AG08396 (cell line): ENCODE data around the gene CTAGE6.
"Not testable (repeated sequence)": the region's sequence is repeated elsewhere in the genome, so short reads cannot be mapped to it uniquely, and the experiment has no call there.

Experiments used
- DNase-seq: peaks from one replicate; pipeline ENCODE4 v3.0.0; 2012; ENCODE audit warnings: low spot score, mixed read lengths

Gene CTAGE6

DNA sequence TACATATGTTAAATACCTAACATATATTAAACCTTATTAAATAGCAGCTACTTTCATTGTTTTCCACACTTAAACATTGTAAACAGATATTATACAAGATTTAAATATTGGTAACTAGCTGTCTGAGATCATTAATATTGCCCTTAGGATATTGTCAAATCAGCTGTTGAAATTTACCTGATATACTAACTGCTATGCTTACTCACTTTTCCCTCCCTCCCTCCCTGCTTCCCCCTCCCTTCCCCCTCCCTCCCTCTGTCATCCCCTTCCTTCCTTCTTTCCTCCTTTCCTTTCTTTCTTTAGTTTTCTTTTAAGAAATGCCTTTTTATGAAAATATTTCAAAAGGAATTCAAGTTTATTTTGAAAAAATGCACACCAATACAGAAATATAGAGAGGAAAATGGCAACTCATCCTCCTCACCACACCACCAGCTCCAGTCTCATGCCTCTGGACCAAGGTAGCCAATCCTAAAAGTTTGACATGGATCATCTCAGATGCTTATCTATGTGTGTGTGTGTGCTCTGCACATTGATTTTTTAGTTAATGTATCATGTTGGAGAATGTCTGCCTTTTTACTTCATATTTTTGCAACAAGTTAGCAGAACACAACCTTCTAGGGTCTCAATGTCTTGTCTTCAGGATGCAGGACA lies 41.8 kb downstream of the CTAGE6 start:
- DNase-seq, result not testable (repeated sequence)

DNA sequence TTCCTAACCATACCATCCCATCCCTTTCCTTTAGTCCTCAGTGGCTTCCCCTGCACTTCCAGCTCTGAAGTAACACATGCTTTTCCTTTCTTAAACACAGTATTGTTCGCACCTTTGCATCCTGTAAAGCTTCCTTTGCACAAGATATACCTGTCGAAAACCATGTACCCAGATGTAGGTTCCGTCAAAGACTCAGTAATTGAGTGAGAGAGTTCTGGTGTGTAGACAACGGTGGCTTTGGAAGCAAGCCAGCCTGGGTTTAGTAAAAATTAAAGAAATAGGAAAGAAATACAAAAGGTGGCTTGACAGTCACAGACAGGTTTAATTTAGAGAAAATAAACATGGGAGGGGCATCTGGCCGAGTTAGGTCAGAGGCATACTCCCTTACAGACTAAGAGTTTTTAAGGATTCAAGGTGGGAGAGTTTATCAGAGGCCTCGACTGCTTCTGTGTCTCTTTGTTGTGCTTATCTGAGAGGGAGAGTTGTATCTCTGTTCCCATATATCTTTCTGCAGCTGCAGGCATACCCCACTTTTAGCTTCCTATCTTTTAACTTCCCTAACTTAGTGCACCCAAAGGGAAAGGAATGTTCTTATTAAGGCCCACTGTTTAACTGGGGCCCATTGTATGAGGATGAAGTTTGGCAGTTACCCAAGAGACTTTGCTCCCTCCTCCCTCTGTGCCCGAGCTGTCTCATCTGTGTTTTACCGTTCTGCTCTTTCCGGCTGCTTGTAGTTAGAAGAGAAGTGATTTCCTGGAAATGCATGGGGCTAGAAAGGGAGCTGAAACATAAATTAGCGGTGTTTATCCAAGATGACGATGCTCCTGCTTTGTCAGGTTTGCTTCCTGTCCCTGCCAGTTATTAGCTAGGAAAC lies 42.7 kb downstream of the CTAGE6 start:
- not testable (repeated sequence) for DNase-seq

DNA sequence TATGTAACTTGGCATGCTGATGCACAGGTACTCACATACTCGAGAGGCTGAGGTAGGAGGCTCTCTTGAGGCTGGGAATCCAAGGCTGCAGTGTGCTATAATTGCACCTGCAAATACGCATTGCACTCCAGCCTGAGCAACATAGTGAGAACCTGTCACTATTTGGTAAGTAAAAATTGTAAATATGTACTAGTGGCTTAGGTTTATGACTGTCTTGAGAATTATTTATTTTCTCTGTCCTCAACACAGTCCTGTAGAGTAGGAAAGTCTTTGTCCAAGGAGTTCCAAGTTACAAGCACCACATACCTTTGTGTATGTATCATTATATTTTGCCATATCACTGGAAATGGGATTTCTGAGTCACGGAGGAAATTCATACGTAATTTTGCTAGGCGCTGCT lies 45.1 kb downstream of the CTAGE6 start:
- DNase-seq, result not testable (repeated sequence)

DNA sequence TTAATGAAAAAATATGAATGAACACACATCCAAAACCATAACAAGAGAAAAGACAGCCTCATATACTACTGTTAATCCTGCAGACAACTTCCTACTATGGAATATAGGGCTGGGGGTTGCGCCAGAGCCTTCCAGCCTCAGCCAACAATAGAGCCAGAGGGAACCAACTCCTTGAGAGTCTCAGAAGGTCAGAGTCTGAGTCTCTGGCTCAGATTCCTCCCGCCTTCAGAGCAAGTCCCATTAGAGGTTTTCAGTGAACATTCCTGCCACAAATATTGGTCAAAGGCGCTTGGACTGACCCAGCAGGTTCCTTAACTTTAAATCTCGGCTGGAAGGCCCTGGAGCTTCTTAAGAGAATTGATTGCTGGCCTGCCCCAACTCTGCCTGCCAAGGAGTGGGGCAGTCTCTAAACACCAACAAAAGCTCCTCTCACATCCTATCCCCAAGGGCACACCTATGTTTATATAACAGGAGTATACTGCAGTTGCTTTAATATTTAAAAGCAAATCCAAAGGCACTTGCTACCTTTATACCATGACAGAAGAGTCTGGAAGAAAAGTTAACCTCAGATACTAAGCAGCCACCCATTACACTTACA lies 45.7 kb downstream of the CTAGE6 start:
- not testable (repeated sequence) for DNase-seq

DNA sequence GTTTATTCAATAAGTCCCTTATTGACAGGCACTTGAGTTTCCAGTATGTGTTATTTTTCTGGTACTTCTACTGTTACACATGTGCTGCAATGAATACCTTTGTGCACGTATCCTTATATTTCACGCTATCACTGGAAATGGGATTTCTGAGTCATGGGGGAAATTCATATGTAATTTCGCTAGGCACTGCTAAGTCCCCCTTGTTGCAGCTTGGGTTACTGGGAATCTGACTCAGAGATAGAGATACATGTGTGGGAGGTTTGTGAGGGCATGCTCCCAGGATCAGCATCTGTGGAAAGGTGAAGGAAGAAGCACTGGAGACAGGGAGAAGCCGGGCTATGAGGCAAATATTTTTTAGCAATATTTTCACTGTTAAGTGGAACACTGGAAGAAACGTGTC lies 47.6 kb downstream of the CTAGE6 start:
- not testable (repeated sequence) for DNase-seq
